Measurements from ENCODE around the gene DKK3. TPM values are rescaled to one million over a fixed set of nuclear protein-coding genes. Genes with fewer than 3 reads are reported as not detected.

The DKK3 gene
- total RNA-seq (100 to 1,000 TPM; 202 to 383 TPM), polyA plus RNA-seq (ENCODE audit: insufficient read length in 2 of 2) (100 to 1,000 TPM; 450 to 464 TPM)
- long read RNA-seq, donor 1, transcript DKK3-201 (8 exons, 2,636 nt): major isoform, 43 of 134 reads
- long read RNA-seq, donor 1, transcript DKK3-202 (8 exons, 2,650 nt): minor isoform, 12 of 134 reads
- long read RNA-seq, donor 1, partial matches to known transcripts: 67 of 134 reads
- long read RNA-seq, donor 1, other reads (novel, unspliced or antisense): 9 of 134 reads
- long read RNA-seq, donor 2, transcript DKK3-215 (3 exons, 1,087 nt): minor isoform, 6 of 61 reads
- long read RNA-seq, donor 2, transcript DKK3-201 (8 exons, 2,636 nt): major isoform, 26 of 61 reads
- long read RNA-seq, donor 2, partial matches to known transcripts: 26 of 61 reads
- long read RNA-seq, donor 2, other reads (novel, unspliced or antisense): 0 of 61 reads
- long read RNA-seq, donor 3, transcript DKK3-201 (8 exons, 2,636 nt): minor isoform, 11 of 73 reads
- long read RNA-seq, donor 3, transcript DKK3-215 (3 exons, 1,087 nt): major isoform, 21 of 73 reads
- long read RNA-seq, donor 3, partial matches to known transcripts: 38 of 73 reads
- long read RNA-seq, donor 3, other reads (novel, unspliced or antisense): 0 of 73 reads
- long read RNA-seq, donor 4, transcript DKK3-215 (3 exons, 1,087 nt): minor isoform, 9 of 60 reads
- long read RNA-seq, donor 4, transcript DKK3-201 (8 exons, 2,636 nt): major isoform, 16 of 60 reads
- long read RNA-seq, donor 4, partial matches to known transcripts: 34 of 60 reads
- long read RNA-seq, donor 4, other reads (novel, unspliced or antisense): 0 of 60 reads

- Histone ChIP-seq H3K4me1 (ENCODE audit: control insufficient read depth, insufficient read depth, low read length) (peaks cover 34% of the 10 kb centered on the region), H3K27ac (ENCODE audit: low read depth, low read length) (peak within 1 kb of the TSS; percentile 64), H3K9me3 (ENCODE audit: control insufficient read depth, insufficient read depth, low read length) (no peaks in the 10 kb centered on the region), H3K27me3 (ENCODE audit: control insufficient read depth, insufficient read depth, low read length) (no peaks in the 10 kb centered on the region), H3K4me3 (ENCODE audit: low read depth, low read length) (peak within 1 kb of the TSS; percentile 68), H3K36me3 (ENCODE audit: control insufficient read depth, insufficient read depth, low read length) (no peaks in the 10 kb centered on the region)
- 1% methylated on average over 54 of the region's 71 CpGs for WGBS (ENCODE audit: insufficient coverage)
- DNase-seq (ENCODE audit: low read depth in 4 of 6, low spot score in 6 of 6): peak in 3 of 6 donors; percentile 26 to 80 (median 72)
Observed at GRCh38 chr11:12007769-12008737, at the start of gene DKK3. DKK3 (minus strand) TSS chr11:12008626; CDS start chr11:12008582, 44 bp downstream.

GRCh38 chr11:12057299-12057980, 49.0 kb upstream of the DKK3 start:
- H3K4me3 ChIP-seq (ENCODE audit: low read depth, low read length): no peak overlapping the region
- H3K4me1 ChIP-seq (ENCODE audit: control insufficient read depth, insufficient read depth, low read length): no peaks in the 10 kb centered on the region
- no peak overlapping the region for H3K27ac ChIP-seq (ENCODE audit: low read depth, low read length)
- H3K27me3 ChIP-seq (ENCODE audit: control insufficient read depth, insufficient read depth, low read length): no peaks in the 10 kb centered on the region
- WGBS (ENCODE audit: insufficient coverage): 91% methylated on average over 7 of the region's 8 CpGs
- no peak for DNase-seq (ENCODE audit: low read depth in 4 of 6, low spot score in 6 of 6)
- H3K9me3 ChIP-seq (ENCODE audit: control insufficient read depth, insufficient read depth, low read length): no peaks in the 10 kb centered on the region
- H3K36me3 ChIP-seq (ENCODE audit: control insufficient read depth, insufficient read depth, low read length): no peaks in the 10 kb centered on the region

GRCh38 chr11:12056119-12056518, 47.7 kb upstream of the DKK3 start:
- peaks cover under 1% of the 10 kb centered on the region for H3K4me1 ChIP-seq (ENCODE audit: control insufficient read depth, insufficient read depth, low read length)
- no peaks in the 10 kb centered on the region for H3K36me3 ChIP-seq (ENCODE audit: control insufficient read depth, insufficient read depth, low read length)
- 50% methylated on average over 1 of the region's 3 CpGs for WGBS (ENCODE audit: insufficient coverage)
- H3K27ac ChIP-seq (ENCODE audit: low read depth, low read length): no peak overlapping the region
- DNase-seq (ENCODE audit: low read depth in 4 of 6, low spot score in 6 of 6): no peak
- no peaks in the 10 kb centered on the region for H3K9me3 ChIP-seq (ENCODE audit: control insufficient read depth, insufficient read depth, low read length)
- no peaks in the 10 kb centered on the region for H3K27me3 ChIP-seq (ENCODE audit: control insufficient read depth, insufficient read depth, low read length)
- H3K4me3 ChIP-seq (ENCODE audit: low read depth, low read length): no peak overlapping the region

DNA sequence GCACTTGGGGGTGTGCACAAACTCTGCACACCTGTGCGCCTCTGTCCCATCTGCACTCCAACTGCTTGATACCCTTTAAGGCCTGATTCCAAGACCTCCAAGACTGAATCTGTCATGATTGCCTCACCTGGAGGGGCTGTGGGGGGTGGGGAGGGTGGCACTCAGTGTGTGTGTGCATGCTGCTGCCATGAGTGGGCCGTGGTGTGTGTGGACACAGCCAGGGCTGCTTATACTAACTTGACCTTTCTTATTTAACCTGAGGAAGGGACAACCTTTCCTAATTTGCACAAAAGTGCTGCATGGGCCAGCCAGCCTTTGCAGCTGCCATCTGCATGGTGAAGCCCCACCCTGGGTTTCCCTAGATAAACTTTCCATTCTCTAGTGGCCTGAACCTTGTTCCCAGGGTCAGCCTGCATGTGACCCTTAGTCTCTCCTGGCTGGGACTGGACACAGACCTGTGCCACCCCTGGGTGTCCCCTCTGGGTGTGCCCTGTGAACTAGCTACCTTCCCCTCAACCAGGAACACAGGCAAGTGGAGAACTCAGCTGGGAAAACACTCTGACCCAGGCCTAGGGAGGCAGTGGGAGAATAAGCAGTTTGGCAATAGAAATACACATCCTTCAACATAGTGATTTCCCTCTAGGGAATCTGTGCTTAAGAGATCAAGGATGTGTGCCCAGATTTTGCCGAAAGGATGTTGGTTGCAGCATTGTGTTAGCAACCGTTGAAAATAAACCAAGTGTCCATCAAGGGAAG, 45.4 kb upstream of the DKK3 start:
- no peaks in the 10 kb centered on the region for H3K9me3 ChIP-seq (ENCODE audit: control insufficient read depth, insufficient read depth, low read length)
- no peak overlapping the region for H3K4me3 ChIP-seq (ENCODE audit: low read depth, low read length)
- DNase-seq (ENCODE audit: low read depth in 4 of 6, low spot score in 6 of 6): no peak
- WGBS (ENCODE audit: insufficient coverage): 79% methylated on average over 3 of the region's 4 CpGs
- H3K27me3 ChIP-seq (ENCODE audit: control insufficient read depth, insufficient read depth, low read length): no peaks in the 10 kb centered on the region
- H3K36me3 ChIP-seq (ENCODE audit: control insufficient read depth, insufficient read depth, low read length): no peaks in the 10 kb centered on the region
- peaks cover 9% of the 10 kb centered on the region for H3K4me1 ChIP-seq (ENCODE audit: control insufficient read depth, insufficient read depth, low read length)
- no peak overlapping the region for H3K27ac ChIP-seq (ENCODE audit: low read depth, low read length)

DNA sequence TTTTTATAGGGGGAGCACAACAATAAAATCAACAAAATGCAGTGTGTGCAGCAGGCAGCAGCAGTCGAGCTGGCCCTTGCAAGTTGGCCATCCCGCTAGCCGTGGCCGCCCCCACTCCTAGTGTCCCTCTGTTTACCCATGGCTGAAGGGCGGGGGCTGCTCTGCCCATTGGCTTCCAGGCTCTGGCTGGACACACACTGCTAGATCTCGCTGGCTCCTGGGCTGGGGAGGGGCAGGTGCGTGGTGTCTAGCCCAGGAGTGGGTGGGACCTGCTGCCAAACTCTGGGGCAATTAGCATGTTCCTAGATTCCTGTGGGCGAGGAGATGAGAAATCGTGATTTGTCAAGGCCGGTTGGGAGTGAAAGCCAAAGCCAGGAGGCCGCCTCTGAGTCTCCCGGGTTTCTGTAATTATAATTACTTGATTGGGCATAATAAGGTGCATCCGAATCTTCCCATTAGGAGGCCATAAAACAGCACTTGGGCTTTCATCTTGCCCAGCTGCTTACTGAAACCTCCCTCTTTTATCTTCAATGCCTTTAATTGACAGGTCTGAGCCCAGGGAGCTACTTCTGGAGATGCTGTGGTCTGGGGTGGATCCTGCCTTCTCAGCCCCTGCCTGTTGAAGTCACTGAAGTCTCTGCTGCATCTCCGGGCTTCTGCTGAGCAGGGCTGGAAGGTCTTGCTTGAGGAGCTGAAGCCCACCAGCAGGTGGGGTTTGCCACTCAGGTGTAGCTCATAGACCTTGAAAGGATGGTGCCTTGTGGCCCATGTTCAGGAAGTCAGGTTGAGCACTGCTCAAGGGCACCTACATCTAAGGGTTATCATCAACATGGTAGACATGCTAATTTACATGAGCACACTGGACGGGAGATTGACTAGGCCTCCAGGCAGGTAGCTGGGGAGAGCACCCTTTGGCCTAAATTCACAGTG, 44.5 kb upstream of the DKK3 start:
- no peak for DNase-seq (ENCODE audit: low read depth in 4 of 6, low spot score in 6 of 6)
- Histone ChIP-seq H3K4me1 (ENCODE audit: control insufficient read depth, insufficient read depth, low read length) (peaks cover 9% of the 10 kb centered on the region), H3K27ac (ENCODE audit: low read depth, low read length) (no peak overlapping the region), H3K27me3 (ENCODE audit: control insufficient read depth, insufficient read depth, low read length) (no peaks in the 10 kb centered on the region), H3K4me3 (ENCODE audit: low read depth, low read length) (no peak overlapping the region), H3K9me3 (ENCODE audit: control insufficient read depth, insufficient read depth, low read length) (no peaks in the 10 kb centered on the region), H3K36me3 (ENCODE audit: control insufficient read depth, insufficient read depth, low read length) (no peaks in the 10 kb centered on the region)
- WGBS (ENCODE audit: insufficient coverage): 84% methylated on average over 14 of the region's 15 CpGs

DNA sequence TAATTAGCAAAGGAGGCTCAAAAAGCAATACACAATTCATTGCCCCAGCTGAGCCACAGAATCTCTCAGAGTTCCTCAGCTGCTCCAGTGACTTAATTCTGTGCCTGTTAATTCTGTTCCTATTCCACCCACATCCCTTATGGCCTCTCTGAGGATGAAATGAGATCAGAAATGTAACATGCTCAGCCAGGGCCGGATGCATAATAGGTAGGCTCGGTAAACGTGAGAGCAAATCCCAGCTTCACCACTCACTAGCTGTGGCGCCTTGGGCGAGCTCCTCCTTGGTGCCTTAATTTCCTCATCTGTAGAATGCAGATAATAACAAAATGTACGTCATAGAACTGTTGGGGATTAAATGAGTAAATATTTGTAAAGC, 42.8 kb upstream of the DKK3 start:
- Histone ChIP-seq H3K4me3 (ENCODE audit: low read depth, low read length) (no peak overlapping the region), H3K9me3 (ENCODE audit: control insufficient read depth, insufficient read depth, low read length) (no peaks in the 10 kb centered on the region), H3K27ac (ENCODE audit: low read depth, low read length) (no peak overlapping the region), H3K27me3 (ENCODE audit: control insufficient read depth, insufficient read depth, low read length) (no peaks in the 10 kb centered on the region), H3K4me1 (ENCODE audit: control insufficient read depth, insufficient read depth, low read length) (peaks cover 19% of the 10 kb centered on the region), H3K36me3 (ENCODE audit: control insufficient read depth, insufficient read depth, low read length) (no peaks in the 10 kb centered on the region)
- DNase-seq (ENCODE audit: low read depth in 4 of 6, low spot score in 6 of 6): peak in 1 of 6 donors; percentile 53
- no CpG with 5 or more reads among the region's 6 CpGs for WGBS (ENCODE audit: insufficient coverage)

- H3K4me1 ChIP-seq (ENCODE audit: control insufficient read depth, insufficient read depth, low read length): peaks cover 19% of the 10 kb centered on the region
- no peak overlapping the region for H3K4me3 ChIP-seq (ENCODE audit: low read depth, low read length)
- H3K9me3 ChIP-seq (ENCODE audit: control insufficient read depth, insufficient read depth, low read length): no peaks in the 10 kb centered on the region
- DNase-seq (ENCODE audit: low read depth in 4 of 6, low spot score in 6 of 6): peak in 2 of 6 donors; percentile 63 to 76
- H3K36me3 ChIP-seq (ENCODE audit: control insufficient read depth, insufficient read depth, low read length): no peaks in the 10 kb centered on the region
- WGBS (ENCODE audit: insufficient coverage): 40% methylated on average over 9 of the region's 10 CpGs
- H3K27me3 ChIP-seq (ENCODE audit: control insufficient read depth, insufficient read depth, low read length): no peaks in the 10 kb centered on the region
- H3K27ac ChIP-seq (ENCODE audit: low read depth, low read length): peak overlapping the region; percentile 43
Observed at GRCh38 chr11:12050470-12051286, 42.3 kb upstream of the DKK3 start.
